HCT116 (cell line): ENCODE results near the gene ZNF628. TPM values are rescaled to one million over a fixed set of nuclear protein-coding genes. Genes with fewer than 3 reads are reported as not detected.

Experiments used
- ATAC-seq: fragments of 200-7000 bp; cut with Tn5 transposase; 2 replicates; pipeline ENCODE4 v1.9.1; 2020; ENCODE audit warnings: mild to moderate bottlenecking, moderate library complexity
- BruUV-seq: library from RNA; stranded (reverse); fragments of 400-500 nt; replicated peaks from 2 replicates; lab custom pipeline; 2021; lab: Mats Ljungman, UMichigan
- CTCF ChIA-PET: fragments of 300-600 bp; sonication (Branson Sonifier 250); formaldehyde crosslinking; loops from one replicate; lab custom pipeline; 2021; ENCODE audit warnings: antibody characterized with exemption; lab: Charles Lee
- POLR2A ChIA-PET: fragments of 300-600, 350-600 bp; sonication (Branson Sonifier 250); formaldehyde crosslinking; loops from one replicate; lab custom pipeline; 2021; ENCODE audit warnings: antibody characterized with exemption; lab: Charles Lee
- RAD21 ChIA-PET, 2 experiments: fragments of 300-600 bp; sonication (Branson Sonifier 250); formaldehyde crosslinking; loops; one replicate each; lab custom pipeline; 2023; ENCODE audit warnings: low total read pairs in 2 of 2; ENCODE audit not compliant: uncharacterized antibody in 2 of 2, unreplicated experiment in 2 of 2, low non-redundant PET in 1 of 2; lab: Charles Lee
- DNase-seq: peaks from one replicate; pipeline ENCODE4 v3.0.0-alpha.2; 2010; ENCODE audit warnings: low read depth, low spot score
- H2AFZ ChIP-seq: fragments of 200-600 bp; shearing (Covaris generic), sonication (generic); 2 replicates; pipeline ENCODE4 v1.6.1; 2017; ENCODE audit warnings: low read depth, mixed run types, mixed read lengths, antibody characterized with exemption, low read length; ENCODE audit not compliant: poor library complexity, severe bottlenecking
- H3K27ac ChIP-seq: 2 replicates; pipeline ENCODE4 v1.5.1; 2012; ENCODE audit warnings: low read depth, low read length
- H3K27me3 ChIP-seq: fragments of 200-600 bp; sonication (generic); 2 replicates; pipeline ENCODE4 v1.6.1; 2016; ENCODE audit warnings: mixed run types, low read length, mixed read lengths; ENCODE audit not compliant: insufficient read depth
- H3K36me3 ChIP-seq, 2 experiments: fragments of 200-500 bp in 1 of 2; fragments of 200-600 bp in 1 of 2; sonication (Bioruptor generic) in 1 of 2; sonication (generic) in 1 of 2; 2 replicates each; pipeline versions ENCODE4 v1.5.1 to v1.6.1; 2014 to 2016; ENCODE audit warnings: low read length in 2 of 2, inconsistent platforms in 1 of 2, mixed read lengths in 1 of 2, mixed run types in 1 of 2; ENCODE audit not compliant: insufficient read depth in 2 of 2, control insufficient read depth in 1 of 2
- H3K4me1 ChIP-seq, 2 experiments: fragments of 200-600 bp in 1 of 2; sonication (generic) in 1 of 2; 2 replicates each; pipeline versions ENCODE4 v1.5.1 to v1.6.1; 2012 to 2017; ENCODE audit warnings: low read length in 2 of 2, inconsistent platforms in 1 of 2, mild to moderate bottlenecking in 1 of 2, mixed read lengths in 1 of 2, mixed run types in 1 of 2, moderate library complexity in 1 of 2; ENCODE audit not compliant: insufficient read depth in 2 of 2, control insufficient read depth in 1 of 2
- H3K4me2 ChIP-seq: fragments of 200-600 bp; sonication (generic); 2 replicates; pipeline ENCODE4 v1.6.1; 2017; ENCODE audit warnings: mixed run types, low read length, mixed read lengths
- H3K4me3 ChIP-seq, 2 experiments: fragments of 200-600 bp in 1 of 2; sonication (generic) in 1 of 2; replicated peaks in 1 of 2; 2 replicates each; pipeline ENCODE4 v1.5.1; 2011 to 2016; ENCODE audit warnings: low read length in 2 of 2, control low read depth in 1 of 2, low read depth in 1 of 2, mild to moderate bottlenecking in 1 of 2, mixed read lengths in 1 of 2, mixed run types in 1 of 2
- H3K79me2 ChIP-seq: fragments of 200-600 bp; sonication (generic); 2 replicates; pipeline ENCODE4 v1.6.1; 2017; ENCODE audit warnings: mild to moderate bottlenecking, mixed run types, low read length, moderate library complexity, mixed read lengths; ENCODE audit not compliant: insufficient read depth
- H3K9ac ChIP-seq: fragments of 200-600 bp; sonication (generic); 2 replicates; pipeline ENCODE4 v1.6.1; 2016; ENCODE audit warnings: low read length, mixed read lengths
- H3K9me2 ChIP-seq: fragments of 200-600 bp; sonication (generic), shearing (Covaris generic); 2 replicates; pipeline ENCODE4 v1.6.1; 2017; ENCODE audit warnings: mixed run types, mild to moderate bottlenecking, moderate library complexity; ENCODE audit not compliant: insufficient read depth
- H3K9me3 ChIP-seq, 2 experiments: fragments of 200-500 bp in 1 of 2; fragments of 200-600 bp in 1 of 2; sonication (Bioruptor generic) in 1 of 2; sonication (generic) in 1 of 2; 2 replicates each; pipeline ENCODE4 v1.6.1; 2014 to 2017; ENCODE audit warnings: low read length in 2 of 2, mixed read lengths in 2 of 2, inconsistent platforms in 1 of 2, low read depth in 1 of 2, mild to moderate bottlenecking in 1 of 2, mixed run types in 1 of 2, moderate library complexity in 1 of 2; ENCODE audit not compliant: control insufficient read depth in 1 of 2, insufficient read depth in 1 of 2
- H4K20me1 ChIP-seq: fragments of 200-600 bp; sonication (generic), shearing (Covaris generic); 2 replicates; pipeline ENCODE4 v1.6.1; 2017; ENCODE audit warnings: mixed run types, mild to moderate bottlenecking, moderate library complexity; ENCODE audit not compliant: insufficient read depth
- CBX3 ChIP-seq: IDR thresholded peaks from 2 replicates; pipeline ENCODE4 v1.6.1; 2012; ENCODE audit warnings: low read depth
- EGR1 ChIP-seq: IDR thresholded peaks from 2 replicates; pipeline ENCODE4 v1.6.1; 2012; ENCODE audit warnings: low read depth
- EZH2 ChIP-seq: fragments of 200-600 bp; sonication (generic); IDR thresholded peaks from 2 replicates; pipeline ENCODE4 v1.6.1; 2017; ENCODE audit warnings: antibody characterized with exemption, mixed run types
- EZH2phosphoT487 ChIP-seq: fragments of 200-600 bp; IDR thresholded peaks from 2 replicates; pipeline ENCODE4 v1.6.1; 2018; ENCODE audit warnings: antibody characterized with exemption, borderline replicate concordance
- FOSL1 ChIP-seq: IDR thresholded peaks from 2 replicates; pipeline ENCODE4 v1.6.1; 2012; ENCODE audit warnings: low read depth
- POLR2A ChIP-seq: IDR thresholded peaks from 2 replicates; pipeline ENCODE4 v1.7.0; 2011; ENCODE audit warnings: borderline replicate concordance; ENCODE audit not compliant: insufficient read depth, insufficient read length; ENCODE audit errors: extremely low read depth
- POLR2AphosphoS5 ChIP-seq: IDR thresholded peaks from 2 replicates; pipeline ENCODE4 v1.6.1; 2011; ENCODE audit warnings: mild to moderate bottlenecking, low read depth, low read length, moderate library complexity
- SP1 ChIP-seq: IDR thresholded peaks from 2 replicates; pipeline ENCODE4 v1.6.1; 2012; ENCODE audit warnings: low read depth
- SRF ChIP-seq: IDR thresholded peaks from 2 replicates; pipeline ENCODE4 v1.6.1; 2012; ENCODE audit warnings: low read depth
- ZBTB33 ChIP-seq: IDR thresholded peaks from 2 replicates; pipeline ENCODE4 v1.6.1; 2011; ENCODE audit warnings: mild to moderate bottlenecking, low read length, moderate library complexity; ENCODE audit not compliant: insufficient replicate concordance; ENCODE audit errors: extremely low read depth
- ZFX ChIP-seq: fragments of 450-650 bp; IDR thresholded peaks from 2 replicates; pipeline ENCODE4 v1.6.1; 2017
- intact Hi-C: fragments of 100-400 bp; cut with micrococcal nuclease; formaldehyde crosslinking; loops from 2 replicates; pipeline ENCODE4 v1.10.0; 2022
- total RNA-seq: library from RNA; stranded (reverse); gene quantifications from one replicate; pipeline ENCODE4 v1.2.1, GENCODE V29; 2021; ENCODE audit not compliant: unreplicated experiment

ZNF628 gene
- total RNA-seq, 1 experiment from 2014 or later, result 14.9 TPM

- no peak overlapping the region for H2AFZ ChIP-seq
- POLR2A ChIA-PET, result no interaction called here
- no peak overlapping the region for H3K4me2 ChIP-seq
- H3K79me2 ChIP-seq, result peaks cover 13% of the 10 kb centered on the region; the same call in 1 of the 2 replicates
- RAD21 ChIA-PET, result interaction anchor here in 1 of 2 experiments (0.5 to 0.7 kb wide), 2 partner anchors 167 to 188 kb away, joined by 3 to 4 read pairs; no protein-coding TSS in a partner anchor
- H3K27me3 ChIP-seq, result no peaks in the 10 kb centered on the region
- TF ChIP-seq SRF, result no peak
- TF ChIP-seq ZBTB33, result no peak
- no peak for TF ChIP-seq EZH2phosphoT487
- TF ChIP-seq POLR2AphosphoS5, result peak; percentile 54; the same call in 1 of the 2 replicates
- no peak for TF ChIP-seq FOSL1
- intact Hi-C loops, result no loop called here
- H3K36me3 ChIP-seq, result peaks cover 0 to 3% of the 10 kb centered on the region in 2 experiments; a peak in 1 of 4 replicates
- no peak for ATAC-seq
- CTCF ChIA-PET, result no interaction called here
- no peak overlapping the region for H3K9ac ChIP-seq
- H4K20me1 ChIP-seq, result no peaks in the 10 kb centered on the region
- no peak overlapping the region for H3K27ac ChIP-seq
- BruUV-seq, result no TSS peak
- H3K4me1 ChIP-seq, result peaks cover 15 to 39% of the 10 kb centered on the region in 2 experiments
- H3K9me2 ChIP-seq, result no peaks in the 10 kb centered on the region
- no peak overlapping the region for H3K4me3 ChIP-seq
- no peaks in the 10 kb centered on the region for H3K9me3 ChIP-seq
- no peak for DNase-seq
Observed at GRCh38 chr19:55465460-55466240, 10.8 kb upstream of the ZNF628 start.

- no peaks in the 10 kb centered on the region for H3K9me2 ChIP-seq
- H3K4me1 ChIP-seq, result peaks cover 15 to 38% of the 10 kb centered on the region in 2 experiments; a peak in 3 of 4 replicates
- H2AFZ ChIP-seq, result no peak overlapping the region
- no peak overlapping the region for H3K4me3 ChIP-seq
- POLR2A ChIA-PET, result interaction anchor here (1.6 kb wide), 1 partner anchor 10 kb away, joined by 4 read pairs; the partner anchor contains the start of gene ZNF628
- H3K27me3 ChIP-seq, result no peaks in the 10 kb centered on the region
- H4K20me1 ChIP-seq, result no peaks in the 10 kb centered on the region
- no peak for TF ChIP-seq EGR1
- no peak for TF ChIP-seq POLR2A
- TF ChIP-seq SP1, result no peak
- TF ChIP-seq EZH2, result no peak
- no peak for TF ChIP-seq ZFX
- TF ChIP-seq SRF, result no peak
- TF ChIP-seq CBX3, result no peak
- no TSS peak for BruUV-seq
- DNase-seq, result no peak
- intact Hi-C loops, result no loop called here
- CTCF ChIA-PET, result no interaction called here
- no peak overlapping the region for H3K27ac ChIP-seq
- H3K36me3 ChIP-seq, result peaks cover 0 to 9% of the 10 kb centered on the region in 2 experiments; a peak in 2 of 4 replicates
- peaks cover 16% of the 10 kb centered on the region for H3K79me2 ChIP-seq
- no peak for ATAC-seq
- no peak overlapping the region for H3K4me2 ChIP-seq
- H3K9ac ChIP-seq, result no peak overlapping the region
- RAD21 ChIA-PET, result interaction anchor here in 1 of 2 experiments (0.6 to 0.7 kb wide), 2 partner anchors 40 to 166 kb away, joined by 3 read pairs; no protein-coding TSS in a partner anchor
- H3K9me3 ChIP-seq, result no peaks in the 10 kb centered on the region
Observed at GRCh38 chr19:55466241-55466614, 10.2 kb upstream of the ZNF628 start.
